Body of pancreas (tissue), 4 donors: Measurements from ENCODE around the gene S100A11.

ENCODE experiments used
- POLR2A ChIP-seq, 3 donors: fragments of 450-650 bp; IDR thresholded peaks; one replicate each; pipeline ENCODE4 v1.6.1; 2016; ENCODE audit warnings: antibody characterized with exemption in 3 of 3, mild to moderate bottlenecking in 2 of 3
- TF ChIP-seq, protein P1 (sequence below), 7 experiments: fragments of 450-650 bp in 4 of 7; fragments of 200-600 bp in 3 of 7; sonication (generic) in 3 of 7; IDR thresholded peaks; one replicate each; pipeline ENCODE4 v1.5.1; 2016 to 2019; ENCODE audit warnings: antibody characterized with exemption in 7 of 7

DNA sequence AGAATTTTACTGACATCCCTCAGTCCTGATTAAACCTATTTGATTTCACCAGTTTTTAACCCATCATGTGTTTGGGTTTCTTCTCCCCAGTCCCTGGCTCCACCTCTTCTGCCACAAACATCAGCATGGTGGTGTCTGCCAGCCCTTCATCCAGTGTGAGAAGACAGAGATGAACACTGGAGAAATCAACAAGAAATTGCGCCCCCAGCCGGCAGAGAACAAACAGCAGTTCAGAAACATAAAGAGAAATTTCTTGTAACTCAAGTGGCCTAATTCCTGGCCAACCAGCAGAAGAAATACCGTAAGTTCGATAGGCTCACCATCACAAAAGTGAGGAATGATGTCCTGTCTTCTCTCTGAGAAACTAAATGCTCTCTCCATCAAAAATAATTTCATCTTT is 18.3 kb downstream of the S100A11 start:
- TF ChIP-seq, protein P1, sequence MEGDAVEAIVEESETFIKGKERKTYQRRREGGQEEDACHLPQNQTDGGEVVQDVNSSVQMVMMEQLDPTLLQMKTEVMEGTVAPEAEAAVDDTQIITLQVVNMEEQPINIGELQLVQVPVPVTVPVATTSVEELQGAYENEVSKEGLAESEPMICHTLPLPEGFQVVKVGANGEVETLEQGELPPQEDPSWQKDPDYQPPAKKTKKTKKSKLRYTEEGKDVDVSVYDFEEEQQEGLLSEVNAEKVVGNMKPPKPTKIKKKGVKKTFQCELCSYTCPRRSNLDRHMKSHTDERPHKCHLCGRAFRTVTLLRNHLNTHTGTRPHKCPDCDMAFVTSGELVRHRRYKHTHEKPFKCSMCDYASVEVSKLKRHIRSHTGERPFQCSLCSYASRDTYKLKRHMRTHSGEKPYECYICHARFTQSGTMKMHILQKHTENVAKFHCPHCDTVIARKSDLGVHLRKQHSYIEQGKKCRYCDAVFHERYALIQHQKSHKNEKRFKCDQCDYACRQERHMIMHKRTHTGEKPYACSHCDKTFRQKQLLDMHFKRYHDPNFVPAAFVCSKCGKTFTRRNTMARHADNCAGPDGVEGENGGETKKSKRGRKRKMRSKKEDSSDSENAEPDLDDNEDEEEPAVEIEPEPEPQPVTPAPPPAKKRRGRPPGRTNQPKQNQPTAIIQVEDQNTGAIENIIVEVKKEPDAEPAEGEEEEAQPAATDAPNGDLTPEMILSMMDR (IDR thresholded peaks at IDR 0.05) = no peak
- TF ChIP-seq POLR2A (IDR thresholded peaks at IDR 0.05) = no peak
